GM19452 (cell line): ENCODE measurements around the gene KLRC2.
"Not testable (repeated sequence)": the region's sequence is repeated elsewhere in the genome, so short reads cannot be mapped to it uniquely, and the experiment has no call there.

Experiments
- ATAC-seq: cut with Tn5 transposase; IDR thresholded peaks from one replicate; pipeline ENCODE4 v1.9.1; 2021; ENCODE audit not compliant: unreplicated experiment

Gene KLRC2

GRCh38 chr12:10435816-10436215 lies at the start of gene KLRC2:
Gene KLRC2, minus strand, starts transcription at chr12:10436010. Its CDS starts 24 bp downstream, at chr12:10435986.
- not testable (repeated sequence) for ATAC-seq

- ATAC-seq, result not testable (repeated sequence)
Observed at GRCh38 chr12:10481901-10482300, 46.1 kb upstream of the KLRC2 start.

- not testable (repeated sequence) for ATAC-seq
Observed at GRCh38 chr12:10472808-10473207, 37.0 kb upstream of the KLRC2 start.

DNA sequence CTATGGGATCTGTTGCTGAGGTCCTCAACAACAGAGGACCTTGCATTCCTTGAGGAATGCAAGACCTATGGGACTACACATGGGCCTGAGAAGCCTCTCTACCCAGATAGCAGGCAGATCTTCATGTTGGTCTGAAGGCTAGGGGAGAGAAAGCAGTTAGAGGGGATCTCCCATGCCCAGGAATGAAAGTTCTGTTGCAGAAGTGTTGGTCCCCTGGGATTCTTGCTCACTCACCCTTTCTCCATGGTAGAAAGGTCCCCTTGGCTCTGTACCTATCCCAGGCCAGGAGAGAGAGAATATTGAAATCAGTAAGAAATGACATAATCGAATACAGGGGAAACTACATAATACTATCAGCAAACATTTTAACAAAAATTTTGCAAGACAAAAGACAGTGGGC lies 33.9 kb upstream of the KLRC2 start:
- no peak for ATAC-seq

- no peak for ATAC-seq
Observed at GRCh38 chr12:10466311-10466710, 30.5 kb upstream of the KLRC2 start.

DNA sequence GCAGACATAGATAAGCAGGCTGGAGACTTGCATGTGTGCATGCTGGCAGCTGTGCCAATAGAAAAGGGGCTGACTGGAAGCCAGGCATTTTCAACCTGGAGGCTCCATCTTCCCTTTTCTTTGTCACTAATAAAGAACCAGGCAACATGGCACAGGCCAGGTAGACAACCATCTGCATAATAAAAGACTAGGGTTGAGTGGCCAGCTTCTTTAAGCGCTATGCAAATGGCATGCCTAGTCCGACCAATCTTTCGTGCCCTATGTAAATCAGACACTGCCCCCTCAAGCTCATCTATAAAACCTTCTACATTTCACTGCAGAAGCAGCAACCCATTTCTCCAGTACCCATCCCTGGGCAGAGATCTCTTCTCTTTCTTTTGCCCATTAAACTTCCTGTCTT lies 21.9 kb upstream of the KLRC2 start:
- ATAC-seq, result no peak

GRCh38 chr12:10456856-10457255 lies 21.0 kb upstream of the KLRC2 start:
- ATAC-seq, result no peak

DNA sequence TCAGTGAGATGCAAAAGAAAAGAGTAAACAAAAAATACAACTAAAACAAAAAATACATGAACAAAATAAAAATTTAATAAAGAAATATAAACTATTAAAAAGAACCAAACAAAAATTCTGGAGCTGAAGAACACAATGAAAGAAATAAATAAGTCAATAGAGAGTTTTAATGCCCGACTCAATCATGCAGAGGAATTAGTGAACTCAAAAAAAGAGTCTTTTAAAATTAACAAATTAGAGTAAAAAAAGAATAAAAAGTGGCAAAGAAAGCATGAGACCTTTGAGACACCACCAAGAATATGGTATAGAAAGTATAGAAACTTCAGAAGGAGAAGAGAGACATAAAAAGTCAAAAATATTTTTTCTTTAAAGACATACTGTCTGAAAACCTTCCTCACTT lies 20.0 kb upstream of the KLRC2 start:
- no peak for ATAC-seq

DNA sequence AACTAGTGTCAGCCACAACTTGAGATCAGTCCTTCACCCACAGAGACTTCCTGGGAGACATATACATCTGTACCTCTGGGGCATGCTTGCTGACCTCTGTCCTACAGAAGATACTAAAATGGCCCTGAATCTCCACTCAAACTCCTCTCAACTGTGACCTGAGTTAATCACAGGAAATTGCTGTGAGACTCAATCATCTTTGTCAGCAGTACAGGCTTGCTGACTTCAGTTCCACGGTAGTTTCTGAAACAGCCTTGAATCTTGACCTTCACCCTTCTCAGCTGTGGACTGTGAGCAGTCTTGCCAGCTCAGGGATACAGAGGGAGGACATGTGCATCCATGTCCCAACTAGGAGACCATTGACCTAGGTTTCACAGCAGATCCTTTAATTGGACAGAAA lies 18.7 kb upstream of the KLRC2 start:
- no peak for ATAC-seq

- no peak for ATAC-seq
Observed at GRCh38 chr12:10453156-10453555, 17.3 kb upstream of the KLRC2 start, which contains the start of gene KLRC1. Gene KLRC1, minus strand, starts transcription at chr12:10453377. Its CDS starts 2,221 bp downstream, at chr12:10451156.

DNA sequence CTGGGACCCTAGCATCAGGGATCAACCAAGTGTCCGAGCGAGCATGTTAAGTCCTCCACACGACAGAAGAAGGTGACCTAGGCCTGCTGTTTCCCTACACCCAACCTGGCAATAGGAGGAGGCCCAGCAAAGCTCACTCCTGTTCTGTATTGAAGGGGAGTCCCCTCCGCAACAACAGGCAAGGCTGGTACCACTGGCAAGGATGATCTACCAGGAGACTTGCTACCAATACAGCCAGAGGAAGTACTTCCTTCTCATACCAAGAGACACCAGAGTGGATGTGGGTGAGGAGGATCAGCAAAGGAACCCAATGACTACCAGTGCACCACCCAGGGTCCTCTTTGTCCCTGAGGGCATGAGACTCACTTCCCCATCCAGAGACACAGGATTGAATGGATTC lies 12.4 kb upstream of the KLRC2 start:
- ATAC-seq, result no peak

DNA sequence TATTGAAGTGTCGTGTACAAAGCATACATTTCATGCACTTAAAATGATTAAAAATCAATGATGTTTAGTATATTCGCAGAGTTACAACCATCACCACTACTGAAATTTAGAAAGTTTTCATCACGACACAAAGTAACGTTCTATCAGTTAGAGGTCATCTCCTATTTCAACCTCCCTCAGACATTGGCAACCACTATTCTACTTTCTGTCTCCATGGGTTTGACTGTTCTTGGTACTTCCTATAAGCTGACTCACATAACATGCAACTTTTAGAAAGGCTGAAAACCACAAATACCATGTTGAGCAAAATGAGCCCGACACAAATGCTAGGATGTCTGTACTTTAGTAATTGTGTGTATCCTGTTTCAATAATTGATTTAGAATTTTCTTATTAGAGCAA lies 10.2 kb upstream of the KLRC2 start:
- not testable (repeated sequence) for ATAC-seq

DNA sequence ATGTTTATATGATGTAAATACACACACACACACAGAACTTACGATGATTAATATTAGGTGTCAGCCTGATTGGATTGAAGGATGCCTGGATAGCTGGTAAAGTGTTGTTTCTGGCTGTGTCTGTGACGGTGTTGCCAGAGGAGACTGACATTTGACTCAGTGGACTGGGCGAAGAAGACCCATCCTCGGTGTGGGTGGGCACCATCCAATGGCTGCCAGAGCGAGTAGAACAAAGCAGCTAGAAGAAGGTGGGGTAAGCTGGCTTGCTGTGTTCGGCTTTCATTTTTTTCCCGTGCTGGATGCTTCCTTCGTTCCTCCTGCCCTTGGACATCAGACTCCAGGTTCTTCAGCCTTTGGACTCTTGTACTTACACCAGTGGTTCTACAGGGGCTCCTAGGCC lies 5.3 kb upstream of the KLRC2 start:
- ATAC-seq, result not testable (repeated sequence)

- not testable (repeated sequence) for ATAC-seq
Observed at GRCh38 chr12:10439608-10440274, 3.9 kb upstream of the KLRC2 start.

GRCh38 chr12:10437601-10438000 lies 1.8 kb upstream of the KLRC2 start:
- ATAC-seq, result not testable (repeated sequence)

GRCh38 chr12:10430623-10431022 lies 5.2 kb downstream of the KLRC2 start:
- not testable (repeated sequence) for ATAC-seq

DNA sequence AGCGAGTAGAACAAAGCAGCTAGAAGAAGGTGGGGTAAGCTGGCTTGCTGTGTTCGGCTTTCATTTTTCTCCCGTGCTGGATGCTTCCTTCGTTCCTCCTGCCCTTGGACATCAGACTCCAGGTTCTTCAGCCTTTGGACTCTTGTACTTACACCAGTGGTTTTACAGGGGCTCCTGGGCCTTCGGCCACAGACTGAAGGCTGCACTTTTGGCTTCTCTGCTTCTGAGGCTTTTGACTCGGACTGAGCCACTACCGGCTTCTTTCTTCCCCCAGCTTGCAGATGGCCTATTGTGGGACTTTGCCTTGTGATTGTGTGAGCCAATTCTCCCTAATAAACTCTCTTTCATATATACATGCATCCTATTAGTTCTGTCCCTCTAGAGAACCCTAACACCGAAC lies 9.9 kb downstream of the KLRC2 start:
- ATAC-seq, result not testable (repeated sequence)

GRCh38 chr12:10424260-10424899 lies 11.4 kb downstream of the KLRC2 start:
- not testable (repeated sequence) for ATAC-seq

- ATAC-seq, result not testable (repeated sequence)
Observed at GRCh38 chr12:10422159-10422558, 13.7 kb downstream of the KLRC2 start.

DNA sequence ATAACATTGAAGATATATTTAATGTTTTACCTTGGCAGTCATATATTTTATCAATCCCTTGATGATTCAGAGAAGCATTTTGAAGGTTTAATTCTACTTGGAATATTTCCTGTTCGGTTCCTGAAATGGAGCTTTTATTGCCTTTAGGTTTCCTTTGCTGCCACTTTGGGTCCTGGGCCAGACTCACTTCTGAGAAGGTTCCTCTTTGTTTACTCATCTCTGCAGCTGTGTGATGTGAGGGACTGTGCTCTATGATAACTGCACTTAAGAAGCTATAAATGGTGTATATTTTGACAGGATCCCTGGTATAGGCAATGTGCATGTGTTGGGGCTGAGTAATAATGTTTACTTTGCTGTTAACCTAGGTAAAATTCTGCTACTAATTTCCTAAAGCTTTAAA lies 15.5 kb downstream of the KLRC2 start, which contains the start of gene KLRC3:
TSS of gene KLRC3 (minus strand) at position 262 of the 400 bp plus-strand sequence. CDS start at position 217, 45 bp downstream.
- ATAC-seq, result not testable (repeated sequence)

GRCh38 chr12:10409392-10409791 lies 26.4 kb downstream of the KLRC2 start, which contains the start of gene KLRC4:
Gene KLRC4, minus strand, starts transcription at chr12:10409757. Its CDS starts 182 bp downstream, at chr12:10409575.
- no peak for ATAC-seq

GRCh38 chr12:10408842-10409241 lies 27.0 kb downstream of the KLRC2 start:
- ATAC-seq, result no peak
